Measurements from ENCODE around the gene CEP89. TPM values are rescaled to one million over a fixed set of nuclear protein-coding genes. Genes with fewer than 3 reads are reported as not detected.
"Not testable (repeated sequence)": the region's sequence is repeated elsewhere in the genome, so short reads cannot be mapped to it uniquely, and the experiment has no call there.

The CEP89 gene
- total RNA-seq, 1 experiment from 2014 or later, result 21.3 TPM

DNA sequence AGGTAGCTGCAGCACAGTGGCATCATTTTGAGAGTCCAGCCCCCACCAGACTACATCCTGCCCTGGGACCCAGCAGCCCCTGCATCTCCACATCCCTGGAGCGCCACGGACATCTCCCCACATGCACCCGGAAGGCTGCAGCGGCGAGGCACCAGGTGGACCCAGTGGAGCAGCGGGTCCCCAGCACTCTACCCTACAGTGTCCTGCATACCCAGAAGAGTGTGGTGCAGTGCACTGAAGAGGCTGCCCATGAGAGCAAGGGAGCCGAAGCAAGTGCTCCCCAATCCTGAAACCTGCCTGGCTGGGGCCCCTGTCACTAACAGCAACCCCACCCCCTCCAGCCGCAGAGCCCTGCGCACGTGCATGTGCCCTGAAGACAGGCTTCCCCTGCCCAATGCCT lies 80.9 kb downstream of the CEP89 start:
- DNase-seq, result no peak
- Histone ChIP-seq H3K9me3 (replicated peaks) (peaks cover 10% of the 10 kb centered on the region), H3K27ac (no peak overlapping the region), H3K4me1 (no peaks in the 10 kb centered on the region), H3K4me3 (no peak overlapping the region), H3K36me3 (peaks cover 4% of the 10 kb centered on the region), H3K27me3 (no peaks in the 10 kb centered on the region)

DNA sequence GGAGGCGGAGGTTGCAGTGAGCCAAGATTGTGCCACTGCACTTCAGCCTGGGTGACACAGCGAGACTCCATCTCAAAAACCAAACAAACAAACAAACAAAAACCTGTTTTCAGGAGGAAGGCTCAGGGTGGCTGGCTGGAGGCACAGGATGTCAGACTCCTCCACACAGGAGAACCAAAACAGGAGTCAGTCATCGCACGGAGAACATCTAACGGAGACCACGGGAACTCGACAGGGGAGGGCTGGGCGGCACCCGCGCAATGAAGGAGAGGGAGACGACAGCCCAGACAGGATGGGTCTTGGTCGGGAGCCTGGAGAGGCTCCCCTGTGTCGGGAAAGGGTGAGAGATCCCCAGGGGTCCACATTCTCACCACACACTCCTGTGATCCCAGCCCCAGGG lies 81.4 kb downstream of the CEP89 start:
- Histone ChIP-seq H3K4me1 (no peaks in the 10 kb centered on the region), H3K27me3 (no peaks in the 10 kb centered on the region), H3K9me3 (replicated peaks) (peaks cover 9% of the 10 kb centered on the region), H3K27ac (no peak overlapping the region), H3K4me3 (no peak overlapping the region), H3K36me3 (peaks cover 4% of the 10 kb centered on the region)
- no peak for DNase-seq

DNA sequence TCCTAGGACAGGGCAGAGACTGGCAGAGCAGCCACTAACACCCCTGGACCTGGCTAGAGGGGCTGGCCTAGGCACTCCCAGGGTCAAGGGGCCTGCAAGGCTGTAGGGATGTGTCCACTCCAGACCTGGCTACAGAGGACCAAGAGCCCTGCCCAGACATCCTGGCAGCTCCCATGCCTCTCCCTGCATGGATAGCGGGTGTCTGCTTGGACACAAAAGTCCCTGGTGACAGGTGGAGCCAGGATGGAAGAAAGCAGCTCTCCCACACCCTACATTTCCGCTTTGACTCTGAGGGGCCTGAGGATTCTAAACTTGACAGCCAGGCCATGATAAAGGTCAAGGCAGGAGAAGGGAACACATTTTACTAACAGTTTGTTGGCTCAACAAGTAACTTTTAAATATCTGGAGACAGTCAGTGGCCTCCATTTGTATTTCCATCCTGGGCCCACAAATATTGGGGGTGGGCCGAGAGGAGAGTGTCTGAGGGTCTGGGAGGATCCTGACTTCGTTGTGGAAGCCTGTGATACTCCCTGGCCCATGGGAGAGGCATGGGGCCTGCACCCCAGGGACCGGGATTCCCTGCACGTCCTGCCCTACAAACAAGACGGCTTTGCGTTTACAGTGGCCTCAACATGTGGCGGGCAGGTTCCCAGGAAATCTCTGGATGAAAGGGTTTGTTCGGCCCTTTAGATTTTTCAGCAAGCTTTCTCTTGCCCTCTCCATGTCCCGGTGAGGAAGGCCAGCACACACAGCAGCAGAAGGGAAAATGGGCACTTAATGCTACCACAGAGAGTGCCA lies 82.4 kb downstream of the CEP89 start:
- no peak for DNase-seq
- H3K4me3 ChIP-seq, result no peak overlapping the region
- peaks cover 9% of the 10 kb centered on the region for H3K9me3 ChIP-seq (replicated peaks)
- no peak overlapping the region for H3K27ac ChIP-seq
- no peaks in the 10 kb centered on the region for H3K4me1 ChIP-seq
- peaks cover 4% of the 10 kb centered on the region for H3K36me3 ChIP-seq
- H3K27me3 ChIP-seq, result no peaks in the 10 kb centered on the region

DNA sequence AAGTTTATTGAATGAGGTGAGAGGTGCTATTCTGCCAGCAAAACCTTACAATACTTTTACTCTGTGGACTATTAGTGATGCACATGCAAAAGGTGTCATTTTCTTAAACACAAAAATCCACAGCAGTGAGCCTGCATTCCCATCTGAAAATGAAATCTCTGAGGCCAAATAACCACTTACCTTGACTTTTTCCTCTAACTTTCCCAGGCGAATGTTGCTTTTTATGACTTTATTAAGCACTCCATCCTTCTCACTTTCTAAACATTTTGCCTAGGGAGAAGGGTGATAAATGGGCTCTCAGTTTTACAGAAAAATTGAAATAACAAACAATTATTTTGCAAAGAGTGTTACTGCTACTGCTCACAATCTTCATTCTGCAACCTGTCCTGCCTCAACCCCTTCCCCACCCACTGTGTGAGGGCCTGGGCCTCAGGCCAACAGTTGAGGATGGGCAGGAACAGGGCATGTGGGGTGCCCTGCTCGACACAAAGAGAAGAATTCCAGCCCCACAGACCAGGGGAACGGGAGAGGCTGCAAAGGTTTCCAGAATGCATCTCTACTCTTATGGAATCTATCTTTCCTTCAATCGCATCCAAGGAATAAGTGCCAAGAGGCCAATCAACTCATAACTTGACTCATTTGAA lies 84.1 kb downstream of the CEP89 start:
- H3K4me3 ChIP-seq, result no peak overlapping the region
- DNase-seq, result no peak
- H3K9me3 ChIP-seq (replicated peaks), result peaks cover 5% of the 10 kb centered on the region; the same call in 1 of the 2 replicates
- H3K4me1 ChIP-seq, result no peaks in the 10 kb centered on the region
- H3K27ac ChIP-seq, result no peak overlapping the region
- H3K36me3 ChIP-seq, result peaks cover 4% of the 10 kb centered on the region; the same call in 1 of the 2 replicates
- H3K27me3 ChIP-seq, result no peaks in the 10 kb centered on the region

DNA sequence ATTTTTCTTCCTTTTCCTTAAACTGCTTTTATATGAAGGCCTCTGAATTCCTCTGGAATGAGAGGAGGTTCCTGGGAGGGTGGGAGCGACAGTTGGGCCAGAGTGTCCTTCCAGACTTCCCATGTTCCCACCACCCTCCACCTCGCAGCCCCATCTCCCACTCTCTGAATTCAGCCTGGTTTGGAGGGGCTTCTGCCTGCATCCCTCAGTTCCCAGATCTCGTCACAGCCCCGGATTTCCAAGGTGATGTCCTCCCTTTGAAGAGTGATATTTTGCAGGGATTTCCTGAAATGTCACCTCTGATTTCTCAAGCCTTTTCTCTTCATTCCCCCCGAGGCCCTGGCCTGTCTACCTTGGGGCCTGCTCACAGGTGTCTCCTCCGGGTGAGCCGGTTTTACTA lies 85.5 kb downstream of the CEP89 start:
- no peak overlapping the region for H3K27ac ChIP-seq
- no peaks in the 10 kb centered on the region for H3K9me3 ChIP-seq (replicated peaks)
- no peak for DNase-seq
- H3K27me3 ChIP-seq, result no peaks in the 10 kb centered on the region
- no peak overlapping the region for H3K4me3 ChIP-seq
- peaks cover 4% of the 10 kb centered on the region; the same call in 1 of the 2 replicates for H3K36me3 ChIP-seq
- H3K4me1 ChIP-seq, result no peaks in the 10 kb centered on the region

DNA sequence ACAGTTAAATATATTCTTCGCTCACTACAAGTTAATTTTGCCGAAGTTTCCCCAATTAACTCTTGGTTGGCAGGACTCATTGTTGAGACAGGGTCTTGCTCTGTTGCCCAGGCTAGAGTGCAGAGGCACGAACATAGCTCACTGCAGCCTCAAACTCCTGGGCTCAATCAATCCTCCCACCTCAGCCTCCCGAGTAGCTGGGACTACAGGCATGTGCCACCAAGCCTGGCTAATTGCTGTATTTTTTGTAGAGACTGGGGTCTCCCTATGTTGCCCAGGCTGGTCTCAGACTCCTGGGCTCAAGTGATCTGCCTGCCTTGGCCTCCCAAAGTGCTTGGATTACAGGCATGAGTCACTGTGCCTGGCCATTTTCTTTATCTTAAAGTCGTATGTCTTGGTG lies 86.5 kb downstream of the CEP89 start:
- H3K9me3 ChIP-seq (replicated peaks); H3K27ac ChIP-seq; H3K4me1 ChIP-seq: not testable (repeated sequence)

DNA sequence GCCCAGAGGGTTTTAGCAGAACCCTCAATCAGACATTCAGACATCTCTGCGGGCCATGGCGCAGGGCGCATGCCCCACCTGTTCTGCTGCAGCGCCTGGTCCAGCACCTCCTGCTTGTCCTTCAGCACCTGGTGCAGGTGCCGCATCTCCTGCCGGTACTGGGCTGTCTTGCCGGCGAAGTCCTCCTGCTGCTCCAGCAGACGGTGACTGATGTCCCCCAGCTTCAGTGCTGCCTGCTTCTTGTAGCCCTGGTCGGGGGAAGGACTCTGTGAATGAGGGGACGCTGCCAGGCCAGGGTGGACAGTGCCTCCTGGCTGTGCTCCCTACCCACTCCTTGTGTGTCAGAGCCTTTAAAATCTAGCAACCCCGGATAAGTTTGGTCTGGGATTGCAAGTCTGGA lies 90.0 kb downstream of the CEP89 start:
- H3K9me3 ChIP-seq (replicated peaks), result no peaks in the 10 kb centered on the region
- H3K27me3 ChIP-seq, result no peaks in the 10 kb centered on the region
- no peaks in the 10 kb centered on the region for H3K4me1 ChIP-seq
- no peak overlapping the region for H3K27ac ChIP-seq
- H3K36me3 ChIP-seq, result 0 out of 2 replicates have a peak, but pooled peaks cover 2% of the 10 kb centered on the region
- no peak overlapping the region for H3K4me3 ChIP-seq
- DNase-seq, result no peak

More for the DNA sequence above, 86.5 kb downstream of the CEP89 start:
- H3K36me3 ChIP-seq, DNase-seq, H3K27me3 ChIP-seq, H3K4me3 ChIP-seq: not testable (repeated sequence)

DNA sequence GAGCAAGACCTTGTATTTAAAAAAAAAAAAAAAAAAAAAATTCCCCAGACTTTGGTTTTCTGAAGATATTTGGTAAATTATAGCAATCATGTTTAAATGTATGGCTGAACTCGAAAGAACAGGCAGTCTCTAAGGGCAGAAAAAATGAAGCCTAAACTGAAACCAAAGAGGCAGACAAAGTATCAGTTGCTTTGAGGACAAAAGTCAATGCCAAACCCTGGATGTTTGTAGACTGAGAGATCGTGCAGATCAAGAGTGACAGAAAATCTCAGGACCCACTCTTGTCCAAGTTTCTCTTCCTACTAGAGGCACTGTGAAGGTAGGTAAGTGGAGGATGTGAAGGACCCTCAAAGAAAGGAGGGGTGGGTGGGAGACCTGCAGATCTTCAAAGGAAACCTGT lies 91.1 kb downstream of the CEP89 start:
- Histone ChIP-seq H3K4me1 (no peaks in the 10 kb centered on the region), H3K27ac (no peak overlapping the region), H3K4me3 (no peak overlapping the region), H3K9me3 (replicated peaks) (no peaks in the 10 kb centered on the region), H3K27me3 (no peaks in the 10 kb centered on the region), H3K36me3 (0 out of 2 replicates have a peak, but pooled peaks cover 2% of the 10 kb centered on the region)
- no peak for DNase-seq

DNA sequence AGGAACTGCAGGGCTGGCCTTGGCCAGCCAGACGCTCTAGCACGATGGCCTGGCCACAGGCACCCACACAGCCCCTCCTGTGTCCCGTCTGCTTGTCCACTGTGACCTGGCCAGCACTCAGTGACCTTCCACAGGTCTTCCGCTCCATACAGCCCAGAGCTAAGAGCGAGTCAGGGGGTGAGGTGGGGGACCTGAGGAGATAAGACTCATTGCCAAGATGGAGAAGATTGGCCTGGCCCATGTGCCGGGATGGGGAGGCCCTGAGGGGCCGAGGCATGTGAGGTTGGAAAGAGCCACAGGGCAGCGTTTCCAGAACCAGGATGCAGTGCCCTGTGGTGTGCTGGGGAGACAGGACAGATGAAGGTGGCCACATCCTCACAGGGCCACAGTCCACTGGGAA lies 92.0 kb downstream of the CEP89 start:
- Histone ChIP-seq H3K27me3 (no peaks in the 10 kb centered on the region), H3K4me1 (no peaks in the 10 kb centered on the region)

DNA sequence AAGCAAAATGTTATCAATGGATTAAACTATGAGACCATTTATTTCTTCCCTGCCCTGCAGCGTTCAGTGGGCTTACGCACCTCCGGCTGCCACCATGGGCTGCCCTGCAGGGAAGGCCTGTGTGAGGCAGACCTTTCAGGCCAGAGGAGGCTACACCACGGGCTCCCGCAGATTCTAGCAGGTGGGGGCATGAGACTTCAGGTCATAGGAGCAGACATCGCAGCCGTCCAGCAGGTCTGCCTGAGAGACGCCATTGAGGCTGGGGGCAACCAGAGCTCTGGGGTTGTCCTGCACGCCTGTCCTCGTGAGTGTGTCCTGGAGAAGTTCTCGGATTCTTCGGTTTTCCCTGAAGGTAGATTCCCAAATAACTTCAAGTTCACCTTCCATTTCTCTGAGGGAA lies 92.8 kb downstream of the CEP89 start:
- no peaks in the 10 kb centered on the region for H3K9me3 ChIP-seq (replicated peaks)
- H3K36me3 ChIP-seq, result 0 out of 2 replicates have a peak, but pooled peaks cover 2% of the 10 kb centered on the region
- no peaks in the 10 kb centered on the region for H3K4me1 ChIP-seq
- H3K4me3 ChIP-seq, result no peak overlapping the region
- no peak overlapping the region for H3K27ac ChIP-seq
- no peaks in the 10 kb centered on the region for H3K27me3 ChIP-seq
- DNase-seq, result no peak

More for the DNA sequence above, 92.0 kb downstream of the CEP89 start:
- Histone ChIP-seq H3K36me3 (0 out of 2 replicates have a peak, but pooled peaks cover 2% of the 10 kb centered on the region), H3K9me3 (replicated peaks) (no peaks in the 10 kb centered on the region), H3K4me3 (no peak overlapping the region), H3K27ac (no peak overlapping the region)
- no peak for DNase-seq

DNA sequence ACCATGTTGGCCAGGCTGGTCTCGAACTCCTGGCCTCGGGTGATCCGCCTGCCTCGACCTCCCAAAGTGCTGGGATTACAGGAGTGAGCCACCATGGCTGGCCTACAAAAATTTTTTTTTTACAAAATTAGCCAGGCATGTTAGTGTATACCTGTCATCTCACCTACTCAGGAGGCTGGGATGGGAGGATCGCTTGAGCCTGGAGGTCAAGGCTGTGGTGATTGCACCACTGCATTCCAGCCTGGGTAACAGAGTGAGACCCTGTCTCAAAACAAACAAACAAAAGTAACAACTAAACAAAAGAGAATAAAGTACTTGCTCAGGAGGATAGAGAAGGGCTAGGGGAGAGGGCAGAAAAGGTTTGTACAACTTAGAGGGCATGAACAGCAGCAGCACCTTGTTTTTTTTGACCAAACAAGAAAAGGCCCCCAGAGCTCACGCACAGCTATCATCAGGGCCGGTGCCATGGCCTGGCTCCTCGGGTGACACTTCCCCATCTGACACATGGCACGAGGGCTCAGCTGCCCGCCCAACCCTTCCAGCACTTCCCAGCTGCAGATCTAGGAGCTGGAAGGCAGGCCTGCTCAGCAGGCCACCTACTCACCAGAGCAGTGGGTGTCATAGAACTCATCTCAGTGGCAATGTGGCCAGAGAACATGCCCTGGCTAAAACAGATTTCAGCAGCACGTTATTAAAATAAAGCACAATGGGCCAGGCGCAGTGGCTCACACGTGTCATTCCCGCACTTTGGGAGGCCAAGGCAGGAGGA lies 93.6 kb downstream of the CEP89 start:
- no peak for DNase-seq
- H3K36me3 ChIP-seq, result no peaks in the 10 kb centered on the region
- no peaks in the 10 kb centered on the region for H3K27me3 ChIP-seq
- no peaks in the 10 kb centered on the region for H3K4me1 ChIP-seq
- H3K27ac ChIP-seq, result no peak overlapping the region
- no peak overlapping the region for H3K4me3 ChIP-seq
- H3K9me3 ChIP-seq (replicated peaks), result no peaks in the 10 kb centered on the region

DNA sequence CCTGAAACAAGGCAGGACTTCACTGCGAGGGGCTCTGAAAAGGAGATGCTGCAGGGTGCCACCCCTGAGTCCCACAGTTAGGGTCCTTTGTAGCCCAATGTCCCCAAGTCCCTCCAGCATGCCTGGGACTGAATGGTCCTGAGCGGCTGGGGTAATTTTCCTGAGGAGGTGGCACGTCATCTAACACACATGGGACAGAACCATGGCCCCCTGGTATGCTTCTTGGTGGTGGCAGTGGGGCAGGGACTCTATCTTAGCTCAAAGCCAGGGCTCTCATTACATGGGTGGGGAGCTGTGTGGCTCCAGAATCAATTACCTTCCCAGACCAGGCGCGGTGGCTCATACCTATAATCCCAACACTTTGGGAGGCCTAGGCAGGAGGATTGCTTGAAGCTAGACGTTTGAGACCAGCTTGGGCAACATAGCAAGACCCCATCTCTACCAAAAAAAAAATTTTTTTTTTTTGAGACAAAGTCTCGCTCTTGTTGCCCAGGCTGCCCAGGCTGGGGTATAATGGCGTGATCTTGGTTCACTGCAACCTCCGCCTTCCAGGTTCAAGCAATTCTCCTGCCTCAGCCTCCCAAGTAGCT lies 94.3 kb downstream of the CEP89 start:
- no peak for DNase-seq
- Histone ChIP-seq H3K9me3 (replicated peaks) (no peaks in the 10 kb centered on the region), H3K36me3 (no peaks in the 10 kb centered on the region), H3K27me3 (no peaks in the 10 kb centered on the region), H3K4me3 (no peak overlapping the region), H3K27ac (no peak overlapping the region), H3K4me1 (no peaks in the 10 kb centered on the region)

DNA sequence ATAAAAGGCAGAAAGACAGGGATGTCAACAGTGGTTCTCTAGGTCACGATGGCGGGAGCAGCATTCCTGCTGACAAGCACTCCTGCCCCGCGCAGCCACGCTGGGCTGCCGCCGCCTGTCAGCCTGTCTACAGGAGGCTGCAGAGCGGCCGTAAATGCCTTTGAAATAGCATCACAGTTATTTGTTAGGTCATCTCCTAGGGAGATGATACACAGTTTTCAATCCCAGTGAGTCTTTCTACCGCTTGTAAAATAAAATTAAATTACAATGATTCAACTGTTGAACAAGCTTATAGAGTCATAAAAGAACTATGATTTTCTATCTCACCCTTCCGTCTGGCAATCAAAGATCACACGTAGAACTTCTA lies 94.9 kb downstream of the CEP89 start:
- no peak for DNase-seq
- Histone ChIP-seq H3K27me3 (no peaks in the 10 kb centered on the region), H3K36me3 (no peaks in the 10 kb centered on the region), H3K4me3 (no peak overlapping the region), H3K27ac (no peak overlapping the region), H3K9me3 (replicated peaks) (no peaks in the 10 kb centered on the region), H3K4me1 (no peaks in the 10 kb centered on the region)

DNA sequence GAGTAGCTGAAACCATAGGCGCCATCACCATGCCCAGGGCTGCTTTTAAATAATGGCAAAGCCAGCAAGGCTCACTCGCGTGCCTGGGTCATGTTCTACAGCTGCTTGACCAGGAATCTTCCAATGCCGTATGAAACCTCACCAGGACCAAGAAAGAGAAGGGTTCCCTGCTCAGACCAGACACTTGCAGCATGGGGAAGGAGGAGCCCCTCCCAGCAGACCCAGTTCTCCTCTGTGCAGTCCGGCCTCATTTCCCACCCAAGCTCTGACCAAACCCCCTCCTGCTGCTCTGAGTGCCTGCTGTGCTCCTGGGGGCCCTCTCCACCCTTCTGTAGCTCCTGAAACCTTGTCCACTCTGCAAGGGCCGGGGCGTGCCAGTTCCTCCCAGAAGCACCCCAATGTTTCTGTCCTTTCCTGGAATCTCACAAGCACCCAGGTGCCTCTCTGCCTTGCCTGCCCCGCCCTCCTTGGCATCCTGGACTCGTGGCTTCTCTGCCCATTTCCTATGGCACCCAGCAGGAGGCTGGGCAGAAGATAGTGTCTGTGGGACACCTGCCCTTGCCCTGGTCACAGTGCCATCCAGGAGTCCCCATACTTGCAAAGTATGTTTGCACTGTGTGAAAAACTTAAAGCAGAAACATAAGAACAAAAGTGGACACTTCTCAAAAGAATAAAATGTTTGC lies 95.4 kb downstream of the CEP89 start:
- Histone ChIP-seq H3K27ac (no peak overlapping the region), H3K4me1 (no peaks in the 10 kb centered on the region), H3K4me3 (no peak overlapping the region), H3K27me3 (no peaks in the 10 kb centered on the region), H3K9me3 (replicated peaks) (no peaks in the 10 kb centered on the region), H3K36me3 (no peaks in the 10 kb centered on the region)
- DNase-seq, result no peak

Data from SJCRH30 (cell line).